Body of pancreas (tissue), 4 donors: ENCODE measurements around the gene ZMYND11.

Experiments used
- POLR2A ChIP-seq, 3 donors: fragments of 450-650 bp; IDR thresholded peaks; one replicate each; pipeline ENCODE4 v1.6.1; 2016; ENCODE audit warnings: antibody characterized with exemption in 3 of 3, mild to moderate bottlenecking in 2 of 3
- TF ChIP-seq, protein P1 (sequence below), 7 experiments: fragments of 450-650 bp in 4 of 7; fragments of 200-600 bp in 3 of 7; sonication (generic) in 3 of 7; IDR thresholded peaks; one replicate each; pipeline ENCODE4 v1.5.1; 2016 to 2019; ENCODE audit warnings: antibody characterized with exemption in 7 of 7

DNA sequence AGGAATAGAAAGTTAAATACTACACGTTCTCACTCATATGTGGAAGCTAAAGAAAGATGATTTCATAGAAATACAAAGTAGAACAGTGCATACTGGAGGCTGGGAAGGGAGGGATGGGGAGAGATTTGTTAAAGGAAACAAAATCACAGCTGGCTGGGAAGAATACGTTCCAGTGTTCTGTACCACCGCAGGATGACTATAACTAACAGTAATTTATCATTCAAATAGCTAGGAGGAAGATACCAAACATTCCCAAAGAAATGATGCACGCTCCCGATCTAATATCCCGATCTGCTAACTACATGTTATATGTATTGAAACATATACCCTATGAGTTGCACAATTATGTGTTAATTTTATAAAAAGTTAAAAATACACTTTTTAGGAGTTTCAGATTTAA lies 162.3 kb downstream of the ZMYND11 start:
- TF ChIP-seq, protein P1, sequence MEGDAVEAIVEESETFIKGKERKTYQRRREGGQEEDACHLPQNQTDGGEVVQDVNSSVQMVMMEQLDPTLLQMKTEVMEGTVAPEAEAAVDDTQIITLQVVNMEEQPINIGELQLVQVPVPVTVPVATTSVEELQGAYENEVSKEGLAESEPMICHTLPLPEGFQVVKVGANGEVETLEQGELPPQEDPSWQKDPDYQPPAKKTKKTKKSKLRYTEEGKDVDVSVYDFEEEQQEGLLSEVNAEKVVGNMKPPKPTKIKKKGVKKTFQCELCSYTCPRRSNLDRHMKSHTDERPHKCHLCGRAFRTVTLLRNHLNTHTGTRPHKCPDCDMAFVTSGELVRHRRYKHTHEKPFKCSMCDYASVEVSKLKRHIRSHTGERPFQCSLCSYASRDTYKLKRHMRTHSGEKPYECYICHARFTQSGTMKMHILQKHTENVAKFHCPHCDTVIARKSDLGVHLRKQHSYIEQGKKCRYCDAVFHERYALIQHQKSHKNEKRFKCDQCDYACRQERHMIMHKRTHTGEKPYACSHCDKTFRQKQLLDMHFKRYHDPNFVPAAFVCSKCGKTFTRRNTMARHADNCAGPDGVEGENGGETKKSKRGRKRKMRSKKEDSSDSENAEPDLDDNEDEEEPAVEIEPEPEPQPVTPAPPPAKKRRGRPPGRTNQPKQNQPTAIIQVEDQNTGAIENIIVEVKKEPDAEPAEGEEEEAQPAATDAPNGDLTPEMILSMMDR (IDR thresholded peaks at IDR 0.05), result no peak
- no peak for TF ChIP-seq POLR2A (IDR thresholded peaks at IDR 0.05)
